Activated T-cell treated with anti-CD3 and anti-CD28 coated beads for 4 hours (primary cell): ENCODE results near the gene SNUPN.
"Not testable (repeated sequence)": the region's sequence is repeated elsewhere in the genome, so short reads cannot be mapped to it uniquely, and the experiment has no call there.

Source experiments
- DNase-seq: peaks from one replicate; pipeline ENCODE4 v3.0.0-alpha.2; 2020

The SNUPN gene

DNA sequence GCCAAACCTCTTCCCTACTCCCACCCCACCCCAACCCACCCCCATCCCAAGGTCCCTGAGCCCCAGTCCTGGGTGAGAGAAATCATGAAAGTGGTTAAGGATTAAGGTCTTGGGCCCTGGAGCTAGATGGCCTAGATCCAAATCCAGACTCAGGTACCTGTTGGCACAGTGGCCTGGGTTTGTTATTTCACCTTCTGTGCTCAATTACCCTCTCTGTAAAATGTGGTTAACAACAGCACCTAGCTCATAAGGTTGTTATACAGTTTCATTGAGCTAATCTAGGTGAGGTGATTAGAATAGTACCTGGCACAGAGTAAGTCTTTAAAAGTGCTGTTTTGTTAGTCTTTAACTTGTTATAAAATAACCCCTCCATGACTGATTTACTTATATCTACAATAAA, 6.4 kb upstream of the SNUPN start:
- no peak for DNase-seq

GRCh38 chr15:75622505-75622904, 3.0 kb downstream of the SNUPN start:
- no peak for DNase-seq

DNA sequence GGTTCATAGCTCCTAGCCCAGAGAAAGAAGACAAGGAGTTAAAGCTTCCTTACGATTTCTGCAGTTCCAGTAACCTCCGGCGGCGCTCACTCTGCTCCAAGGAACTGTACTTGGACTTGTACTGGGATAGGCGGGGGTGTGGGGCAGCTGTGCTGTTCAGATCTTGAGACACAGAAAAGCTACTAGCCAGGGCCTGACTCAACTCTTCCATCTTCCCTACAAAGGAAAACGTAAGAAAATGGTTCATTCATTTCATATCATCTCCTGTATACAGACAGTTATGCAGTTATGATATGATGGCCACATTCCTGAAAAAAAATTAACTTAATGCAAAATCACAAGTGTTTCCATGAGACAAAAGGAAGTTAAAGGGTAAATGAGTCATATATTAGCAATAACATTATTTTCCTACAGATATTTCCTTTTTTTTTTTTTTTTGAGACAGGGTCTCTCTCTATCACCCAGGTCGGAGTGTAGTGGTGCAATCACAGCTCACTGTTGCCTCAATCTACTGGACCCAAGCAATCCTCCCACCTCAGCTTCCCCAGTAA, 4.6 kb downstream of the SNUPN start:
- no peak for DNase-seq

GRCh38 chr15:75620058-75620820, 5.3 kb downstream of the SNUPN start:
- no peak for DNase-seq

GRCh38 chr15:75616766-75617165, 8.8 kb downstream of the SNUPN start:
- no peak for DNase-seq

GRCh38 chr15:75606711-75607699, 18.5 kb downstream of the SNUPN start:
- DNase-seq = no peak

- DNase-seq = no peak
These were observed 19.5 kb downstream of the SNUPN start for GRCh38 chr15:75606026-75606425.

GRCh38 chr15:75599401-75599800, 26.1 kb downstream of the SNUPN start:
- no peak for DNase-seq

- DNase-seq = no peak
These were observed 27.2 kb downstream of the SNUPN start for GRCh38 chr15:75598361-75598760.

DNA sequence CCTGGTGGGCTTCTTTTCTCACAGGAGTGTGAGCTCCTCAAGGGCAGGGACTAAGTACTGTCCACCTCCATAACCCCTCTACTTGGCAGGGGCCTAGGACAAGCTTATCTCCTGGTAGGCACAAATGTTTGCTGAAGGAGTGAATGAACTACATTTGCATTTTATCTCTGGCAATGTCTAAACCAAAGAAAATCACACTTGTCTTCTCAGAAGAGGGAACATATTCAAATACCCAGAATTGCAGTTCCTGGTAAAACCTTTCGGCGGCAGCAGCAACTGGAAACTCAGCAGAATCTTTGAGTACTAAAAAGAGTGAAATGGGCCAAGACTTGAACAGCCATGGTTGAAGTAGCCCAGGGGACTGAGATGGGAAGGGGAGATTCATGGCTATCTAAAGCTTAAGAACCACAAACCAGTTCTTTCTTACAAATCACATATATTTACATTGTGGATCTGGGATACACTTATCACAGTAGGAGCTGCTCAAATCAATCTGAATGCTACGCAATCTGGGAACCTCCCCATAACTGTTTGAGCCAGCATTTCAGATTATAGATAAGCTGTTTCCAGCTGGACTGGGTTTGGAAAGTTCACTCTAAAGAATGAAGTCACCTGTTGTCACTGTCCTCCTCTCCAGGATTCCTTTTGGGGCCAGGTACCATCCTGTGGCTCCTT, 27.7 kb downstream of the SNUPN start:
- DNase-seq = no peak

DNA sequence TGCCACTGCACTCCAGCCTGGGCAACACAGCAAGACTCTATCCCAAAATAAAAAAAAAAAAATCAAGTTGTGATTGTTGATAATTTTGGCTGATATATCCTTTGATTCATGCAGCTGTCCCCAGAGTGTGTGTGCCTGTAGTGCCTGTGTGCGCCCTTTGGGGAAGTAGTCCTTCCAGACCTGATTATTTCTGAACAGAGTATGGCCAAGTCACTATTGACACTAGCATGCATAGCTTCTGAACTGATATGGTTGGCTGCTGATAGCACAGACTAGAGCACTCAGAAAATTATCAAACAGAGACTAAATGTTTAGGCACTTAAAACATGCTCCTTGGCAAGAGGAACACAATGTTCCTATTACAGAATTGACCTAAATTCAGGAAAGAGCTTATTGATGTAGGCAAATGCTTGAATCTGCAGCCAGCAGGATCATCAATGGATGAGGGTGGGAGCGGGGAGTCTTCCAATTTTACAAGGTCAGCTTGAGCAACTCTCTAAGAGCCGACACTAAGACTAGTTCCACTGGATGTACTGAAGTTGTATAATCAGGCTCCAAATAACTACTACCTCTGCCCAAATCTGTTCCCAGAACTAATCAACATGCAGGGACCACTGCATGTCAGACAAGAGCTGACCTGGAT, 28.7 kb downstream of the SNUPN start:
- DNase-seq = no peak

GRCh38 chr15:75594276-75594675, 31.2 kb downstream of the SNUPN start:
- no peak for DNase-seq

GRCh38 chr15:75591655-75592364, 33.7 kb downstream of the SNUPN start:
- DNase-seq = no peak

GRCh38 chr15:75590239-75590638, 35.3 kb downstream of the SNUPN start:
- DNase-seq = no peak

DNA sequence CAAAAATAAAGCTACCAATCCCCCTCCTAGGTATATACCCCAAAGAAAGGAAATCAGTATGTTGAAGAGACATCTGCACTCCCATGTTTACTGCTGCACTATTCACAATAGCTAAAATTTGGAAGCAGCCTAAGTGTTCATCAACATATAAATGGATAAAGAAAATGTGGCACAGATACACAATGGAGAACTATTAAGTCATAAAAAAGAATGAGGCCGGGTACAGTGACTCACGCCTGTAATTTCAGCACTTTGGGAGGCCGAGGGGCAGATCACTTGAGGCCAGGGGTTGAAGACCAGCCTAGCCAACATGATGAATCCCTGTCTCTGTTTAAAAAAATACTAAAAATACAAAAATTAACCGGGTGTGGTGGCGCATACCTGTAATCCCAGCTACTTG, 36.5 kb downstream of the SNUPN start:
- no peak for DNase-seq

GRCh38 chr15:75586422-75586821, 39.1 kb downstream of the SNUPN start:
- not testable (repeated sequence) for DNase-seq

DNA sequence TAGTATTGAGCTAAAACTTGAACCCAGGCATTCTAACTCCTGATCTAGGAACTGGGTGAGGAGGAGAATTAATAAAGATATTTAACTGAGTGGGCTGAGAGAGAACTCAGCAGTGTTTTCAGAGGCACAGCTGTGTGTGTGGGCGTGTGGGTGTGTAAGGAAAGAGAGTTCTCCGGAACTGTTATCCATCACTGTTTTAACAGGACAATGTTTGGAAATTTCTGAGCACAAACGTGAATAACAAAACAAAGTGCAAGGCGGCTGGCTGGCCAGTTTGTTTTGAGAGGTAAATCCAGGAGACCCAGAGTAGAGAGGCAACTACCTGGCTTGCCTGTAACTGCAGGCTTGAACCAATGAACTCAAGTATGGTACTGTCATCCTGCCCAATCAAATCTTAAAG, 41.4 kb downstream of the SNUPN start:
- no peak for DNase-seq

DNA sequence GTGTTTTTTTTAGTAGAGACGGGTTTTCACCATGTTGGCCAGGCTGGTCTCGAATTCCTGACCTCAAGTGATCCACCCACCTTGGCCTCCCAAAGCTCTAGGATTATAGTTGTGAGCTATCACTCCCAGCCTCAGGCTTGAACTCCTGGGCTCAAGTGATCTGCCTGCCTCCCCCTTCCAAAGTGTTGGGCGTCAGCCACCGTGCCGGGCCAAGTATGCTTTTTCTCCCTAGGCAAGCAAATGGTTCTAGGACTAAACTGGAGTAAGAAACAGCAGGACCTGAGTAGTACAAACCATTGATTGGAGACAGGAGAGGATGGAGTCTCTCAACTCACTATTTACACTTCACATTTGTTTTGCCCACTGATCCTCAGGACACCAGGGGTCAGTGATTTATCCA, 41.8 kb downstream of the SNUPN start:
- no peak for DNase-seq

GRCh38 chr15:75582943-75583342, 42.6 kb downstream of the SNUPN start:
- DNase-seq = not testable (repeated sequence)

DNA sequence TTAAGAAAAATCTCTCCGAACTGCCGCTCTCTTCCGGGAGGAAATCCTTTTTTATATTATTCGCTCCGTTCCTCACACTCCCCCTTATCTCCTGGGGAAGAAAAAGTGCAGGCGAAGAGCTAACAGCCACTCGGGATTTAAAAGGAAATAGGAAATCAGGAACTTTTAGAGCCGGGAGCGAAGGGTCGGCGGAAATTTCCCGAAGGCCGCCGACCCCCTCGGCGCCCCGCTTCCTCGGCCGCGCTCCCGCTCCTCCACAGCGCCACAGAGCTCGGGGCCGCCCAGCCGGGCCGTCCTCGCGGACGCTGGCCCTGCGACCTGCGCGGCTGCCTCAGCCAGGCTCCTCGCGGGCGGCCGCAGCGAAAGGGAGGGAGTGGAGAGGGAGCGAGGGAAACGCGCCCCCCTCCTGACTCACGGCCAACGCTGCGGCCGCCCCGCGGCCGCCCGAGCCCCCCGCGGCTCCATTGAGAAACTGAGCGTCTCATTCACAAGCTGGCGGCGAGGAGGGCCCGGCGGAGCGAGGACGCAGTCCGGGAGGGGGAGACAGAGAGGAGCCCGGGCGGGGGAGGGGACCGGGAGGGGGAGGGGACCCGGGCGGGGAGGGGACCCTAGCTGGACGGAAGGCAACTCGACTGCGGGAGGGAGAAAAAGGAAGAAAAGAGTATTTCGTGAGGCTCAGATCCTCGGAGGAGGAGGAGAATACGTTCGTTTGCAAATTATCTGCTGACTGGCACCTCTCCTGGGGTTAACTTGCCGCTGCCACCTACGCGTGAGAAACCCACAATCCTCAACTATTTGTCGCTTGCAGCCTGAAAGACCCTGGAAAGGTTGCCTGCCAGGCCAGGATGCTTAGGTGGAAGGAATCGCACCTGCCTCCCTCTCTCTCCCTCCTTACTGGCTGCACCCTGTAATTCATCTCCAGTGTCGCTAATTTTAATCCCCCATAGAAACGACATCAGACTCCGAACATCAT, 46.3 kb downstream of the SNUPN start, which contains the start of gene PTPN9:
Gene PTPN9, minus strand, starts transcription at position 368 of the 973 bp plus-strand sequence. CDS start 539 bp downstream, outside the sequence.
- DNase-seq = peak; percentile 55
